Measurements from ENCODE around the gene MADD. TPM values are rescaled to one million over a fixed set of nuclear protein-coding genes. Genes with fewer than 3 reads are reported as not detected.

The MADD gene
- total RNA-seq, 2 donors from 2014 or later, result 22.8 to 41.2 TPM

DNA sequence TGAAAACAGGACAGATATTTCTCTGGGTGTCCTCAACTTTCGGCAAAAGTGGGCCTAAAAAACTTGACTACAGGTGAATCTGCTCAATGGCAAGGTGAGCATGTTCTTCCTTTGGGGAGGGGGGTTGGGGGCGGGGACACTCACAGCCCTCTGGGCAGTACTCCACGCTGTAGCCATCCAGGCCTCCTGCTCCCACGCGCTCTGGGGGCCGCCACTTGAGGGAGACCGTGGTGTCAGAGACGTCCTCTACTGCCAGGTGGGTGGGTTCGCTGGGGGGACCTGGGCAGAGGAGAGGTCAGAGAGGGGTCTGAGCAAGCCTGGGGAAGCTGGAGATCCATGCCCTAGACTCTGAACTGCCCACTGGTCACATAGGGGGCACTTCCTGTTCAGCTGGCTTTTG is 65.8 kb downstream of the MADD start:
- Histone ChIP-seq H3K9me3 (no peaks in the 10 kb centered on the region), H3K27me3 (no peaks in the 10 kb centered on the region), H3K4me1 (no peaks in the 10 kb centered on the region), H3K27ac (no peak overlapping the region), H3K36me3 (replicated peaks in 1 of 2; ENCODE audit: insufficient read depth in 1 of 2, low read depth in 2 of 2) (no peaks in the 10 kb centered on the region), H3K4me3 (no peak overlapping the region)
- 80 to 85% methylated on average over 1 to 9 of the region's 9 CpGs for WGBS, 2 donors
- no peak for TF ChIP-seq CTCF (IDR thresholded peaks at IDR 0.05)
- TF ChIP-seq POLR2A (IDR thresholded peaks at IDR 0.05), result no peak
- DNase-seq (no peak), ATAC-seq (no peak)
- intact Hi-C loops (cut with DNase I), result loop anchor here (5.0 kb wide), 1 partner anchor 58 kb away; no protein-coding TSS in a partner anchor

GRCh38 chr11:47336595-47336994 is 66.7 kb downstream of the MADD start:
- WGBS, 2 donors, result 60 to 74% methylated on average over 2 to 4 of the region's 4 CpGs
- Histone ChIP-seq H3K4me1 (no peaks in the 10 kb centered on the region), H3K9me3 (no peaks in the 10 kb centered on the region), H3K27me3 (no peaks in the 10 kb centered on the region), H3K36me3 (replicated peaks in 1 of 2; ENCODE audit: insufficient read depth in 1 of 2, low read depth in 2 of 2) (no peaks in the 10 kb centered on the region), H3K4me3 (no peak overlapping the region), H3K27ac (no peak overlapping the region)
- no peak for DNase-seq
- no peak for ATAC-seq
- no peak for TF ChIP-seq POLR2A (IDR thresholded peaks at IDR 0.05)
- intact Hi-C loops (cut with DNase I), result loop anchor here (5.0 kb wide), 1 partner anchor 59 kb away; no protein-coding TSS in a partner anchor

- no peaks in the 10 kb centered on the region for H3K36me3 ChIP-seq (replicated peaks in 1 of 2; ENCODE audit: insufficient read depth in 1 of 2, low read depth in 2 of 2)
- no peaks in the 10 kb centered on the region for H3K9me3 ChIP-seq
- WGBS, 2 donors, result 87 to 92% methylated on average over 30 to 33 of the region's 34 CpGs
- H3K27me3 ChIP-seq, result no peaks in the 10 kb centered on the region
- no peak overlapping the region for H3K27ac ChIP-seq
- ATAC-seq (no peak), DNase-seq (no peak)
- intact Hi-C loops (cut with DNase I), result loop anchor here (5.0 kb wide), 1 partner anchor 60 kb away; no protein-coding TSS in a partner anchor
- TF ChIP-seq POLR2A (IDR thresholded peaks at IDR 0.05) (no peak), CTCF (IDR thresholded peaks at IDR 0.05) (no peak)
- no peaks in the 10 kb centered on the region for H3K4me1 ChIP-seq
- no peak overlapping the region for H3K4me3 ChIP-seq
Measured at GRCh38 chr11:47337229-47337924, 67.4 kb downstream of the MADD start.

- H3K4me1 ChIP-seq, result no peaks in the 10 kb centered on the region
Measured at GRCh38 chr11:47338396-47339241, 68.7 kb downstream of the MADD start.

More at GRCh38 chr11:47338396-47339241, 68.7 kb downstream of the MADD start:
- TF ChIP-seq CTCF (IDR thresholded peaks at IDR 0.05) (no peak), POLR2A (IDR thresholded peaks at IDR 0.05) (no peak)
- WGBS, 2 donors, result 75 to 100% methylated on average over 2 to 22 of the region's 27 CpGs
- Histone ChIP-seq H3K4me3 (no peak overlapping the region), H3K9me3 (no peaks in the 10 kb centered on the region), H3K27me3 (no peaks in the 10 kb centered on the region), H3K27ac (no peak overlapping the region), H3K36me3 (replicated peaks in 1 of 2; ENCODE audit: insufficient read depth in 1 of 2, low read depth in 2 of 2) (no peaks in the 10 kb centered on the region)
- intact Hi-C loops (cut with DNase I), result loop anchor here (5.0 kb wide), 1 partner anchor 61 kb away; no protein-coding TSS in a partner anchor
- DNase-seq (no peak), ATAC-seq (no peak)
